SK-N-MC (cell line): ENCODE results near the gene SEMA3C.

ENCODE experiments used
- EZH2 ChIP-seq: fragments of 200-600 bp; sonication (generic); IDR thresholded peaks from one replicate; pipeline ENCODE4 v1.6.1; 2017; ENCODE audit warnings: antibody characterized with exemption
- FOXP2 ChIP-seq: optimal IDR thresholded peaks from 2 replicates; pipeline ENCODE3; 2011; ENCODE audit warnings: mild to moderate bottlenecking, moderate library complexity; ENCODE audit not compliant: insufficient read depth; ENCODE audit errors: extremely low read length, control extremely low read depth
- POLR2AphosphoS5 ChIP-seq: IDR thresholded peaks from 2 replicates; pipeline ENCODE4 v1.6.1; 2012; ENCODE audit warnings: mild to moderate bottlenecking, low read depth, low read length, borderline replicate concordance

DNA sequence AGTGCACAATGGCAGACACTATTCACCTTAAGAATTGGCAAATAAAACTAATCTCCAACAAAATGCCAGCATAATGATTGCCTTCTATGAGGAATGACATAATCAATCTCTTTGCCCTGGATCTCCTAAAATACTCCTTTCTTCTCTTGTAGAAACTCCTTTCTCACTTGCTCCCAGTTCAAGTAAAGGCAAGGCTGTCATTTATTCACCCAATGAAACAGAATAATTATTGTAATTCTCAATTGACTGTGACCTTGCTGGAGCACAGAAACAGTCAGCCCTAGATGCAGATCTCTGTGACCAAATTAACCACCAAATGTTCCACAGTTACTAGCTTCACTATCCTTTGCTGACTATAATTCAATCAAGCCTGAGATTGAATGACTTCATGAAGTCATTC is 99.3 kb downstream of the SEMA3C start:
- TF ChIP-seq POLR2AphosphoS5 (no peak), EZH2 (no peak), FOXP2 (no peak)
